ENCODE measurements around the gene DEUP1. TPM values are rescaled to one million over a fixed set of nuclear protein-coding genes. Genes with fewer than 3 reads are reported as not detected.

DEUP1 gene
- not detected in 2 replicates for total RNA-seq

GRCh38 chr11:93330446-93330984, at the start of gene DEUP1:
DEUP1 (plus strand) TSS chr11:93330742; CDS start chr11:93332260, 1,518 bp downstream.

Other genes with a start within 250 kb of the DEUP1 start
- gene SLC36A4, start 132.8 kb upstream of the DEUP1 start, total RNA-seq, result 7.1 and 8.3 TPM in 2 replicates
- 12.1 and 14.3 TPM in 2 replicates for gene SMCO4, start 212.6 kb downstream of the DEUP1 start, total RNA-seq

All from endothelial cell of coronary artery (primary cell).